Measurements from ENCODE around the gene GPR18.

Gene GPR18

DNA sequence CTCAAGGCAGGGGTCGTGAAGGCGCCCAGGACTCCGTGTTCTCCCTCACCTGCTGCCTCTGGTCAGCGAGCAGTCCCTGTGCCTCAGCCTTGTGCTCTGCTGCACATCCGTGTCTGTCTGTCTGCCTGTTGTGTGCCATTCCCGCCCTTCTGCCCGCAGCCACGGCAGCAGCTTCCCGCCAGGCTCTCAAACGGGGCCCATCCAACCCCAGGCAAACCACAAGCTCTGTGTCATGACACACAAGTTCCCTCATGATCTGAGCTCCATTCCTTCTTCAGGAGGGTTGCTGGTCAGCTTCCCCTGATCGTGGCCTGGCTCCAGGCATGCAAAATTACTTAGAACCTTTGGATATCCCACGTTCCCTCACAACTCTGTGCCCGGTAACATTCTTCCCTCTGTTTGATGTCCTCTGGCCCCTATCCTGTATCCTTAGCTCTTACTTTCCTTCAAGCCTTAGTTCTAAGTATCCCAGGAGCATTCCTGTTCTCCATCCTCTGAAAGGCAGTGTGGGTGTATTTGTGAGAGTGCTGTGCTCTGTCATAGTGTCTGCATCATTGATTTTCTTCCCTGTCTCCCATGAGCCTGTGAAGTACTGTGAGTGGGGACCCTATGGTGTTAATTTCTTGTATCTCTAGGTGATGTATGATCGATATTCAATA is 45.8 kb upstream of the GPR18 start:
- H3K4me3 ChIP-seq (ENCODE audit: low read depth, low read length), result no peak overlapping the region
- no peak for TF ChIP-seq CTCF (conservative IDR thresholded peaks at IDR 0.05; ENCODE audit: low read depth, low read length)
- no peak for DNase-seq (ENCODE audit: low read depth)

GRCh38 chr13:99302637-99303505 is 44.7 kb upstream of the GPR18 start:
- no peak for DNase-seq (ENCODE audit: low read depth)
- H3K4me3 ChIP-seq (ENCODE audit: low read depth, low read length), result no peak overlapping the region

DNA sequence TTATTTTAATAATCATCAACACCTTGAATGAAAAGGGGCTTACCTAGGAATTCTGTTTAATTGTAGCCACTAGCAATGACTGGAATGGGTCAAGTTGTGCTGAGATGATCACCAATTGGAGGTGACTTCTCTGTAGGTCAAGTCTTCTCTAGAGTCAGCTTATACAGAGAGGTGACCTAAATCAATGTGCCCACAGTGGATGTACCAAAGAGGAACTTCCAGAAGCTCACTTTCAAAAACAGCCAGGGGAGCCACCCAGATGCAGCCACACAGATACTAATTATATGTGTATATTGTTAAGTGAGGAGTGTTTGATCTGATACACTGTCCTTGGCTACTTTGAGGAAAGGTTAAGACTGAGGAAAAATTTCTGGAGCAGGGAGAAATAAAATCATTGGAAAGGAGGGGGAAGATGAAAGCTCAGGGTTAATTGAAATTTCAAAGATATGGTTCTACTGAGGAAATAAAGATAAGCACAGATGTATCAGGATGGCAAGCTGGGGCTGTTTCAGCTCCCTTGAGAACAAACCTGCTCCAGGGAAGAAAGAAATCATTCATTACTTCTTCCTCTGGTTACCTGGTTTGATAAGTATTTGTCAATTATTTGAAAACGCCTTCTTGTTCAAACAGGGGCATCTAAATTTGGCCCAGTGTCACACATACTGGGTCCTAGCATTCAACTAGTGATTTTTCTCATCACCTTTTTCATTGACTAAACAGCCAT is 43.9 kb upstream of the GPR18 start:
- DNase-seq (ENCODE audit: low read depth), result no peak
- no peak overlapping the region for H3K4me3 ChIP-seq (ENCODE audit: low read depth, low read length)
- TF ChIP-seq CTCF (conservative IDR thresholded peaks at IDR 0.05; ENCODE audit: low read depth, low read length), result no peak

More at GRCh38 chr13:99302637-99303505, 44.7 kb upstream of the GPR18 start:
- TF ChIP-seq CTCF (conservative IDR thresholded peaks at IDR 0.05; ENCODE audit: low read depth, low read length), result no peak

- no peak overlapping the region for H3K4me3 ChIP-seq (ENCODE audit: low read depth, low read length)
- no peak for DNase-seq (ENCODE audit: low read depth)
- no peak for TF ChIP-seq CTCF (conservative IDR thresholded peaks at IDR 0.05; ENCODE audit: low read depth, low read length)
Observed at GRCh38 chr13:99301056-99301838, 43.1 kb upstream of the GPR18 start.

GRCh38 chr13:99299920-99300341 is 41.8 kb upstream of the GPR18 start:
- no peak for TF ChIP-seq CTCF (conservative IDR thresholded peaks at IDR 0.05; ENCODE audit: low read depth, low read length)
- H3K4me3 ChIP-seq (ENCODE audit: low read depth, low read length), result no peak overlapping the region
- no peak for DNase-seq (ENCODE audit: low read depth)

GRCh38 chr13:99299256-99299919 is 41.2 kb upstream of the GPR18 start:
- no peak for DNase-seq (ENCODE audit: low read depth)
- no peak overlapping the region for H3K4me3 ChIP-seq (ENCODE audit: low read depth, low read length)
- TF ChIP-seq CTCF (conservative IDR thresholded peaks at IDR 0.05; ENCODE audit: low read depth, low read length), result no peak
